ENCODE measurements around the gene CELSR1.

The CELSR1 gene

GRCh38 chr22:46322711-46323110 is 214.7 kb downstream of the CELSR1 start:
- Histone ChIP-seq H3K27me3 (replicated peaks; ENCODE audit: insufficient read depth, low read length) (no peaks in the 10 kb centered on the region), H3K4me1 (ENCODE audit: low read length) (no peaks in the 10 kb centered on the region), H3K4me2 (ENCODE audit: low read depth, low read length) (no peak overlapping the region), H3F3A (ENCODE audit: insufficient read depth, low read length) (no peaks in the 10 kb centered on the region), H3K4me3 (ENCODE audit: low read length) (no peak overlapping the region), H3K27ac (ENCODE audit: low read length) (no peak overlapping the region), H2AFZ (ENCODE audit: low read length) (no peak overlapping the region), H3K9ac (ENCODE audit: low read length) (no peak overlapping the region), H3K36me3 (replicated peaks; ENCODE audit: insufficient read depth, low read length) (0 out of 2 replicates have a peak, but pooled peaks cover 6% of the 10 kb centered on the region), H4K20me1 (ENCODE audit: insufficient read depth, low read length) (no peaks in the 10 kb centered on the region), H3K79me2 (ENCODE audit: low read length) (peaks cover 52% of the 10 kb centered on the region), H3K9me3 (replicated peaks; ENCODE audit: insufficient read depth, low read length) (no peaks in the 10 kb centered on the region), H3K9me2 (replicated peaks; ENCODE audit: insufficient read depth, low read length) (no peaks in the 10 kb centered on the region)
- no peak for DNase-seq
- TF ChIP-seq EZH2 (optimal IDR thresholded peaks at IDR 0.05; ENCODE audit: low read depth, low read length), result no peak
- no peak for TF ChIP-seq CTCF (IDR thresholded peaks at IDR 0.05; ENCODE audit: low read length)
- TF ChIP-seq EZH2phosphoT487 (IDR thresholded peaks at IDR 0.05; ENCODE audit: low read length), result no peak

- H3K27me3 ChIP-seq (replicated peaks; ENCODE audit: insufficient read depth, low read length), result no peaks in the 10 kb centered on the region
- H3F3A ChIP-seq (ENCODE audit: insufficient read depth, low read length), result no peaks in the 10 kb centered on the region
- H4K20me1 ChIP-seq (ENCODE audit: insufficient read depth, low read length), result no peaks in the 10 kb centered on the region
- DNase-seq, result no peak
- H3K9ac ChIP-seq (ENCODE audit: low read length), result no peak overlapping the region
- no peaks in the 10 kb centered on the region for H3K4me1 ChIP-seq (ENCODE audit: low read length)
- no peaks in the 10 kb centered on the region for H3K9me2 ChIP-seq (replicated peaks; ENCODE audit: insufficient read depth, low read length)
- no peak overlapping the region for H3K27ac ChIP-seq (ENCODE audit: low read length)
- no peak overlapping the region for H3K4me2 ChIP-seq (ENCODE audit: low read depth, low read length)
- H3K4me3 ChIP-seq (ENCODE audit: low read length), result no peak overlapping the region
- no peaks in the 10 kb centered on the region for H3K9me3 ChIP-seq (replicated peaks; ENCODE audit: insufficient read depth, low read length)
- 0 out of 2 replicates have a peak, but pooled peaks cover 3% of the 10 kb centered on the region for H3K36me3 ChIP-seq (replicated peaks; ENCODE audit: insufficient read depth, low read length)
- H3K79me2 ChIP-seq (ENCODE audit: low read length), result peaks cover 63% of the 10 kb centered on the region
- TF ChIP-seq CTCF (IDR thresholded peaks at IDR 0.05; ENCODE audit: low read length) (no peak), EZH2phosphoT487 (IDR thresholded peaks at IDR 0.05; ENCODE audit: low read length) (no peak)
- no peak overlapping the region for H2AFZ ChIP-seq (ENCODE audit: low read length)
These were observed 216.6 kb downstream of the CELSR1 start for GRCh38 chr22:46320716-46321386.

- Histone ChIP-seq H3K4me3 (ENCODE audit: low read length) (no peak overlapping the region), H3K9me2 (replicated peaks; ENCODE audit: insufficient read depth, low read length) (no peaks in the 10 kb centered on the region), H3K27ac (ENCODE audit: low read length) (no peak overlapping the region), H4K20me1 (ENCODE audit: insufficient read depth, low read length) (no peaks in the 10 kb centered on the region), H3K9ac (ENCODE audit: low read length) (no peak overlapping the region), H3K79me2 (ENCODE audit: low read length) (peaks cover 67% of the 10 kb centered on the region), H2AFZ (ENCODE audit: low read length) (no peak overlapping the region), H3F3A (ENCODE audit: insufficient read depth, low read length) (no peaks in the 10 kb centered on the region), H3K36me3 (replicated peaks; ENCODE audit: insufficient read depth, low read length) (0 out of 2 replicates have a peak, but pooled peaks cover 3% of the 10 kb centered on the region), H3K27me3 (replicated peaks; ENCODE audit: insufficient read depth, low read length) (no peaks in the 10 kb centered on the region), H3K4me2 (ENCODE audit: low read depth, low read length) (no peak overlapping the region), H3K4me1 (ENCODE audit: low read length) (no peaks in the 10 kb centered on the region), H3K9me3 (replicated peaks; ENCODE audit: insufficient read depth, low read length) (no peaks in the 10 kb centered on the region)
- no peak for DNase-seq
- TF ChIP-seq CTCF (IDR thresholded peaks at IDR 0.05; ENCODE audit: low read length) (no peak), EZH2phosphoT487 (IDR thresholded peaks at IDR 0.05; ENCODE audit: low read length) (no peak), EZH2 (optimal IDR thresholded peaks at IDR 0.05; ENCODE audit: low read depth, low read length) (no peak)
These were observed 217.2 kb downstream of the CELSR1 start for GRCh38 chr22:46320166-46320710.
